ENCODE results near the gene AUH.

The AUH gene

DNA sequence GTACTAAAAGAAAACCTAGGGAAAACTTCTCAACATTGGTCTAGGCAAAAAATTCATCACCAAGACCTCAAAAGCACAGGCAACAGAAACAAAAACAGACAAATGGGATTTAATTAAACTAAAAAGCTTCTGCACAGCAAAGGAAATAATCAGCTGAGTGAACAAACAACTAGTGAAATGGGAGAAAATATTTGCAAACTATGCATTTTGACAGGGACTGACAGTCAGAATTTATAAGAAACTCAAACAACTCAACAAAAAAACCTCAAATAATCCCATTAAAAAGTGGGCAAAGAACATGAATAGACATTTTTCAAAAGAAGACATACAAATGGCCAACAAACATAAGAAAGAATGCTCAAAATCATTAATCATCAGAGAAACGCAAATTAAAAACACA lies 189.4 kb downstream of the AUH start:
- no peak for DNase-seq

DNA sequence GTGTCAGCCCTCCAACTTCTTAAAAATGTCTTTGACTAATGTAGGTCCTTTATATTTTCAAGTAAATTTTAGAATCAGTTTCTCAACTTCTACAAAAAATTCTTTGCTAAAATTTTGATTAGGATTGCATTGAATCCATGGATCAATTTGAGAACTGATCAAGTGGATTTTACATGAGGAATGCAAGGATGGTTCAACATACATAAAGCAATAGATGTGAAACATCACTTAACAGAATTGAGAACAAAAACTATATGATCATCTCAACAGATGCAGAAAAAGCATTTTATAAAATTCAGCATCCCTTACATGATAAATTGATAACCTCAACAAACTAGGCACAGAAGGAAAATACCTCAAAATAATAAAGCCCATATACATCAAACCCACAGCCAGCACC lies 190.8 kb downstream of the AUH start:
- no peak for DNase-seq

DNA sequence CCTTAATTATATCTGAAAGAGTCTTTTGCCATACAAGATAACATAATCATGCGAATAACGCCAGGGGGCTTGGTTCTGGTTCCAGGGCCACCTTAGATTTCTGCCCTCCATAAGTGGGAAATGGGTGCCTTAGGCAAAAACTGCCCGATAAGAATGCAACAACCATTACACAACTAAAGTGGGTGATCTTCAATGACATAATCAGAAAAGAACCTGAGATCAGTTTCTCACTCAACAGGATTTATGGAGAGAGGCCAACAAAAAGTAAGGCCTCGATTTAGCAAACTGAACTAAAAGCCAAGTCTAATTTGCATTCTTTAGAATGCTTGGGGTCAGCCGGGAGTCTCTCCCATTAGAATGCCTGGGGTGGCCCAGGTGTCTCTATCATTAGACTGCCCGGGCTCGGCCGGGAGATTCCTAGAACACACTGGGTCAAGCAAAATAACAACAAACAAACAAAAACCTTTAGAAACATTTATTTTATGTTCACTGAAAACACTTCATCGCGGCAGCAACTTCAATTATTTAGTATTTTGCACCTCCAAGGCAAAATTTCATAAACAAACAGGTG lies 194.8 kb downstream of the AUH start:
- DNase-seq, result no peak

DNA sequence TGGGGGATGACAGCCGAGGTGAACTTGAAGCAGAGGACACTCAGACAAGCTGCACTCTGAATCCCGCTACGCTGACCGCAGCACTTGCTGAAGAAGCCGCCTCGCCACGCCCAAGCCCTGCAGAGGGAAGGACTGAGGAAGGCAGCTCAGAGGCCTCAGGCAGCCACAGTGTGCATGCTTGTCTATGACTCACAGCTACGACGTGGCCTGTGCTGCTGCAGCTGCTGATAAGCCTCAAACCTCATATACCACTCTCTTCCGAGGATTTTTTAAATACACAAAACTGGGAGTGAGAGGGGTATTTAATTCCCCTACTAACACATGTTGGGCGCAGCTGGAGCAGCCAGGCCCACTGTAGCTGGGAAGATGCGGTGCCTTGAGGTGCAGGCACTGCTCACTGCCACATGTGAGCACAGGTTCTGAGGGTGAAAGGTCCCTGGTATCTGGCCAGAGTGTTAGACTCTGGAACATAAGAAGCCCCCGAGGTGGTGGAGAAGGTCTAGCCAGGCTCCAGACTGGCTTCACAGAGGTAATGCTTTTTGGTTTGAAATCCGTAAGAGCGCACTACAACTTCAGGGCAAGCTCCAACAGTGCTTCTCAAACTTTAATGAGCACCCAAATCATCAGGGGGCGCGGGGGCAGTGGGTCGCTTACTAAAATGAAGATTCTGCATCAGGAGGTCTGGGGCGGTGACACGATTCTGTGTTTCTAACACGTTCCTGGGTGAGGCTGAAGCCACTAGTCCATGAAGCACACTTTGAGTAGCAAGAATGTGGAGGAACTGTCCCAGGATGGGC lies 196.8 kb downstream of the AUH start:
- peak in 17 of 56 donors; percentile 2 to 45 (median 15) for DNase-seq

Data from amygdala (tissue), 56 donors.